ENCODE data around the gene QKI.

- no peak for TF ChIP-seq CTCF (IDR thresholded peaks at IDR 0.05; ENCODE audit: extremely low read depth in 1 of 2, insufficient read depth in 1 of 2, low read depth in 1 of 2, low read length in 2 of 2)
- no peak for TF ChIP-seq POLR2AphosphoS5 (IDR thresholded peaks at IDR 0.05; ENCODE audit: insufficient read depth, low read depth, low read length)
- no peak for TF ChIP-seq EZH2 (IDR thresholded peaks at IDR 0.05; ENCODE audit: borderline replicate concordance, low read depth, low read length, severe bottlenecking)
- no peak for TF ChIP-seq POLR2A (IDR thresholded peaks at IDR 0.05; ENCODE audit: low read depth, low read length)
- no peak for TF ChIP-seq MAX (IDR thresholded peaks at IDR 0.05; ENCODE audit: insufficient read depth, insufficient read length)
Observed at GRCh38 chr6:163398815-163399214, 15.7 kb upstream of the QKI start.

Data from endothelial cell of umbilical vein (primary cell).